AG04449 (cell line): ENCODE measurements around the gene PLCB1.

ENCODE experiments used
- CTCF ChIA-PET: fragments of 350-600 bp; formaldehyde crosslinking; extraction: SDS; loops from one replicate; lab custom pipeline; 2021; ENCODE audit warnings: antibody characterized with exemption; lab: Yijun Ruan, JAX
- POLR2A ChIA-PET: fragments of 400-600, 350-600 bp; formaldehyde crosslinking; extraction: SDS; loops from one replicate; lab custom pipeline; 2020; ENCODE audit warnings: antibody characterized with exemption, inconsistent platforms; lab: Yijun Ruan, JAX
- DNase-seq: peaks from one replicate; pipeline ENCODE4 v3.0.0-alpha.2; 2010; ENCODE audit warnings: low read depth, low spot score
- H3K4me3 ChIP-seq: 2 replicates; pipeline ENCODE4 v1.5.1; 2011; ENCODE audit warnings: low read depth, mild to moderate bottlenecking, control low read depth, low read length
- CTCF ChIP-seq: IDR thresholded peaks from one replicate; pipeline ENCODE4 v1.5.1; 2011; ENCODE audit warnings: mild to moderate bottlenecking, moderate library complexity, low read length, control low read depth, inconsistent platforms; ENCODE audit not compliant: insufficient read depth; ENCODE audit errors: missing control alignments

Gene PLCB1

GRCh38 chr20:8320306-8320705, 188.2 kb downstream of the PLCB1 start:
- ChIA-PET POLR2A (no interaction called here), CTCF (interaction anchor here (1.9 kb wide), 1 partner anchor 69 kb away, joined by 4 read pairs; no protein-coding TSS in a partner anchor)
- TF ChIP-seq CTCF: no peak
- H3K4me3 ChIP-seq: no peak overlapping the region
- no peak for DNase-seq

- DNase-seq: no peak
- CTCF ChIA-PET: no interaction called here
- TF ChIP-seq CTCF: no peak
- no peak overlapping the region for H3K4me3 ChIP-seq
- POLR2A ChIA-PET: no interaction called here
Observed at GRCh38 chr20:8321001-8321400, 188.9 kb downstream of the PLCB1 start.

GRCh38 chr20:8322662-8323217, 190.7 kb downstream of the PLCB1 start:
- TF ChIP-seq CTCF: no peak
- ChIA-PET CTCF (interaction anchor here (0.8 to 2.0 kb wide), 3 partner anchors 16 to 398 kb away, joined by 3 to 4 read pairs (median 4); partner anchors contain the start of gene PLCB1), POLR2A (no interaction called here)
- H3K4me3 ChIP-seq: no peak overlapping the region
- no peak for DNase-seq

GRCh38 chr20:8326191-8326590, 194.1 kb downstream of the PLCB1 start:
- DNase-seq: no peak
- CTCF ChIA-PET: interaction anchor here (1.4 to 1.9 kb wide), 3 partner anchors 12 to 395 kb away, joined by 3 to 5 read pairs (median 5); no protein-coding TSS in a partner anchor
- no peak overlapping the region for H3K4me3 ChIP-seq
- POLR2A ChIA-PET: no interaction called here
- TF ChIP-seq CTCF: no peak

GRCh38 chr20:8326899-8327298, 194.8 kb downstream of the PLCB1 start:
- H3K4me3 ChIP-seq: no peak overlapping the region
- no peak for DNase-seq
- POLR2A ChIA-PET: no interaction called here
- CTCF ChIA-PET: interaction anchor here (1.5 to 1.7 kb wide), 2 partner anchors 23 to 395 kb away, joined by 3 read pairs; no protein-coding TSS in a partner anchor
- no peak for TF ChIP-seq CTCF

GRCh38 chr20:8328189-8328588, 196.1 kb downstream of the PLCB1 start:
- DNase-seq: no peak
- H3K4me3 ChIP-seq: no peak overlapping the region
- ChIA-PET POLR2A (no interaction called here), CTCF (interaction anchor here (1.7 kb wide), 1 partner anchor 24 kb away, joined by 3 read pairs; no protein-coding TSS in a partner anchor)
- no peak for TF ChIP-seq CTCF
